GM12878 (cell line): ENCODE data around the gene EEF1AKMT3.

Source experiments
- BHLHE40 ChIP-seq, 2 experiments: fragments of 450-650 bp in 1 of 2; IDR thresholded peaks; 2 replicates each; pipeline ENCODE4 v1.6.1; 2011 to 2017; ENCODE audit warnings: low read depth in 2 of 2, borderline replicate concordance in 1 of 2, improper control_type of control experiment in 1 of 2, low read length in 1 of 2, mild to moderate bottlenecking in 1 of 2
- CTCF ChIP-seq, 3 experiments: IDR thresholded peaks in 2 of 3; conservative IDR thresholded peaks in 1 of 3; 2 replicates each; pipeline ENCODE4 v1.5.1; 2011; ENCODE audit warnings: low read depth in 3 of 3, low read length in 3 of 3, mild to moderate bottlenecking in 3 of 3, control low read depth in 2 of 3, moderate library complexity in 2 of 3, inconsistent platforms in 1 of 3, mixed read lengths in 1 of 3; ENCODE audit not compliant: control insufficient read depth in 2 of 3, insufficient read depth in 1 of 3; ENCODE audit errors: extremely low read depth in 1 of 3
- ELK1 ChIP-seq: IDR thresholded peaks from 2 replicates; pipeline ENCODE4 v1.6.1; 2012; ENCODE audit warnings: low read depth, low read length, improper control_type of control experiment
- EP300 ChIP-seq, 2 experiments: fragments of 150-350 bp in 1 of 2; IDR thresholded peaks; 2 replicates each; pipeline ENCODE4 v1.6.1; 2011 to 2012; ENCODE audit warnings: low read depth in 2 of 2, low read length in 2 of 2, borderline replicate concordance in 1 of 2, improper control_type of control experiment in 1 of 2, inconsistent platforms in 1 of 2; ENCODE audit not compliant: control insufficient read depth in 1 of 2
- ESRRA ChIP-seq: IDR thresholded peaks from 2 replicates; pipeline ENCODE4 v1.6.1; 2012; ENCODE audit warnings: mild to moderate bottlenecking, low read length, improper control_type of control experiment
- GATAD2B ChIP-seq: fragments of 450-650 bp; conservative IDR thresholded peaks from 2 replicates; pipeline ENCODE4 v1.6.1; 2017; ENCODE audit warnings: low read depth, mild to moderate bottlenecking, moderate library complexity
- LARP7 ChIP-seq: fragments of 450-650 bp; IDR thresholded peaks from 2 replicates; pipeline ENCODE4 v1.6.1; 2017; ENCODE audit warnings: mild to moderate bottlenecking
- NFXL1 ChIP-seq: fragments of 450-650 bp; IDR thresholded peaks from 2 replicates; pipeline ENCODE4 v1.6.1; 2017; ENCODE audit warnings: antibody characterized with exemption, mild to moderate bottlenecking, borderline replicate concordance
- POLR2AphosphoS2 ChIP-seq: IDR thresholded peaks from 2 replicates; pipeline ENCODE4 v1.6.1; 2011; ENCODE audit warnings: low read depth, mild to moderate bottlenecking, low read length, improper control_type of control experiment, moderate library complexity
- PRDM15 ChIP-seq: fragments of 450-650 bp; formaldehyde crosslinking; IDR thresholded peaks from 2 replicates; pipeline ENCODE4 v1.4.0; 2020; ENCODE audit warnings: mild to moderate bottlenecking, moderate library complexity

- no peak for TF ChIP-seq GATAD2B
- no peak for TF ChIP-seq POLR2AphosphoS2
- TF ChIP-seq PRDM15, result no peak
- no peak for TF ChIP-seq ESRRA
- TF ChIP-seq EP300 (IDR thresholded peaks at IDR 0.05; ENCODE audit: borderline replicate concordance in 1 of 2, control insufficient read depth in 1 of 2, low read depth in 2 of 2, low read length in 2 of 2), result no peak
- no peak for TF ChIP-seq LARP7
- TF ChIP-seq CTCF (IDR thresholded peaks at IDR 0.05 in 2 of 3, conservative IDR thresholded peaks at IDR 0.05 in 1 of 3; ENCODE audit: control insufficient read depth in 2 of 3, extremely low read depth in 1 of 3, insufficient read depth in 1 of 3, low read depth in 3 of 3, low read length in 3 of 3), result no peak
- TF ChIP-seq NFXL1, result no peak
- no peak for TF ChIP-seq BHLHE40 (IDR thresholded peaks at IDR 0.05; ENCODE audit: borderline replicate concordance in 1 of 2, low read depth in 2 of 2, low read length in 1 of 2)
- TF ChIP-seq ELK1, result no peak
Measured at GRCh38 chr12:57826400-57826799, 54.0 kb downstream of the EEF1AKMT3 start.
